SK-N-MC (cell line): Measurements from ENCODE around the gene GCSH.
"Not testable (repeated sequence)": the region's sequence is repeated elsewhere in the genome, so short reads cannot be mapped to it uniquely, and the experiment has no call there.

Source experiments
- DNase-seq: peaks from one replicate; pipeline ENCODE4 v3.0.0-alpha.2; 2011; ENCODE audit warnings: low read depth, low spot score
- H3K27ac ChIP-seq: fragments of 200-600 bp; sonication (generic); 2 replicates; pipeline ENCODE4 v1.5.1; 2016; ENCODE audit warnings: mixed run types
- H3K36me3 ChIP-seq: fragments of 200-600 bp; sonication (generic); 2 replicates; pipeline ENCODE4 v1.6.1; 2017; ENCODE audit warnings: antibody characterized with exemption, low read length, mixed read lengths; ENCODE audit not compliant: insufficient read depth
- H3K4me3 ChIP-seq: fragments of 200-600 bp; sonication (generic); 2 replicates; pipeline ENCODE4 v1.5.1; 2016
- H3K9ac ChIP-seq: fragments of 200-600 bp; sonication (generic); 2 replicates; pipeline ENCODE4 v1.8.0; 2017; ENCODE audit warnings: mixed run types, mixed read lengths; ENCODE audit not compliant: insufficient read length
- H3K9me3 ChIP-seq: fragments of 200-600 bp; sonication (generic); 2 replicates; pipeline ENCODE4 v1.6.1; 2017; ENCODE audit warnings: low read depth, mild to moderate bottlenecking, antibody characterized with exemption, low read length, moderate library complexity, mixed read lengths
- EZH2 ChIP-seq: fragments of 200-600 bp; sonication (generic); IDR thresholded peaks from one replicate; pipeline ENCODE4 v1.6.1; 2017; ENCODE audit warnings: antibody characterized with exemption
- FOXP2 ChIP-seq: optimal IDR thresholded peaks from 2 replicates; pipeline ENCODE3; 2011; ENCODE audit warnings: mild to moderate bottlenecking, moderate library complexity; ENCODE audit not compliant: insufficient read depth; ENCODE audit errors: extremely low read length, control extremely low read depth
- POLR2AphosphoS5 ChIP-seq: IDR thresholded peaks from 2 replicates; pipeline ENCODE4 v1.6.1; 2012; ENCODE audit warnings: mild to moderate bottlenecking, low read depth, low read length, borderline replicate concordance

The GCSH gene

GRCh38 chr16:81128726-81129524 lies 32.7 kb upstream of the GCSH start:
- no peak overlapping the region for H3K27ac ChIP-seq
- H3K36me3 ChIP-seq = no peaks in the 10 kb centered on the region
- H3K9ac ChIP-seq = no peak overlapping the region
- no peak overlapping the region for H3K4me3 ChIP-seq
- no peak for TF ChIP-seq POLR2AphosphoS5
- TF ChIP-seq FOXP2 = no peak
- DNase-seq = no peak
- no peaks in the 10 kb centered on the region for H3K9me3 ChIP-seq

- no peaks in the 10 kb centered on the region for H3K36me3 ChIP-seq
- H3K4me3 ChIP-seq = no peak overlapping the region
- H3K9ac ChIP-seq = no peak overlapping the region
- H3K9me3 ChIP-seq = no peaks in the 10 kb centered on the region
- no peak overlapping the region for H3K27ac ChIP-seq
- DNase-seq = no peak
- TF ChIP-seq POLR2AphosphoS5 (no peak), FOXP2 (no peak), EZH2 (no peak)
These were observed 30.9 kb upstream of the GCSH start for GRCh38 chr16:81127051-81127450.

- no peaks in the 10 kb centered on the region for H3K36me3 ChIP-seq
- no peaks in the 10 kb centered on the region for H3K9me3 ChIP-seq
- H3K4me3 ChIP-seq = no peak overlapping the region
- no peak overlapping the region for H3K9ac ChIP-seq
- no peak overlapping the region for H3K27ac ChIP-seq
- TF ChIP-seq FOXP2 = no peak
- TF ChIP-seq EZH2 = no peak
- TF ChIP-seq POLR2AphosphoS5 = no peak
- DNase-seq = no peak
These were observed 27.1 kb upstream of the GCSH start for GRCh38 chr16:81123092-81123852.

GRCh38 chr16:81121474-81121990 lies 25.3 kb upstream of the GCSH start:
- Histone ChIP-seq H3K9me3 (no peaks in the 10 kb centered on the region), H3K36me3 (no peaks in the 10 kb centered on the region), H3K9ac (no peak overlapping the region), H3K4me3 (no peak overlapping the region), H3K27ac (no peak overlapping the region)
- DNase-seq = no peak
- TF ChIP-seq POLR2AphosphoS5 (no peak), EZH2 (no peak), FOXP2 (no peak)

GRCh38 chr16:81117436-81117835 lies 21.2 kb upstream of the GCSH start:
- no peaks in the 10 kb centered on the region for H3K9me3 ChIP-seq
- H3K4me3 ChIP-seq = no peak overlapping the region
- H3K36me3 ChIP-seq = no peaks in the 10 kb centered on the region
- TF ChIP-seq EZH2 = no peak
- TF ChIP-seq FOXP2 = no peak
- TF ChIP-seq POLR2AphosphoS5 = no peak
- no peak for DNase-seq
- H3K9ac ChIP-seq = no peak overlapping the region
- no peak overlapping the region for H3K27ac ChIP-seq

- Histone ChIP-seq H3K27ac (no peak overlapping the region), H3K9ac (no peak overlapping the region), H3K4me3 (no peak overlapping the region), H3K9me3 (no peaks in the 10 kb centered on the region), H3K36me3 (no peaks in the 10 kb centered on the region)
- TF ChIP-seq POLR2AphosphoS5 = no peak
- TF ChIP-seq FOXP2 = no peak
- no peak for DNase-seq
These were observed 20.1 kb upstream of the GCSH start for GRCh38 chr16:81116285-81116684.

- Histone ChIP-seq H3K36me3 (no peaks in the 10 kb centered on the region), H3K9ac (no peak overlapping the region), H3K27ac (no peak overlapping the region), H3K9me3 (no peaks in the 10 kb centered on the region), H3K4me3 (no peak overlapping the region)
- no peak for TF ChIP-seq POLR2AphosphoS5
- DNase-seq = no peak
These were observed 16.3 kb upstream of the GCSH start for GRCh38 chr16:81112453-81112852.

- DNase-seq, H3K9ac ChIP-seq, H3K4me3 ChIP-seq, H3K36me3 ChIP-seq, H3K9me3 ChIP-seq, H3K27ac ChIP-seq: not testable (repeated sequence)
These were observed 13.1 kb upstream of the GCSH start for GRCh38 chr16:81109274-81109673.

GRCh38 chr16:81107511-81107910 lies 11.3 kb upstream of the GCSH start:
- Histone ChIP-seq H3K4me3 (no peak overlapping the region), H3K9me3 (no peaks in the 10 kb centered on the region), H3K9ac (no peak overlapping the region), H3K36me3 (no peaks in the 10 kb centered on the region), H3K27ac (no peak overlapping the region)
- TF ChIP-seq FOXP2 (no peak), EZH2 (no peak), POLR2AphosphoS5 (no peak)
- DNase-seq = no peak
